RWPE1 (cell line): Measurements from ENCODE around the gene MYCBP2.
"Not testable (repeated sequence)": the region's sequence is repeated elsewhere in the genome, so short reads cannot be mapped to it uniquely, and the experiment has no call there.

ENCODE experiments used
- CTCF ChIA-PET: fragments of 350-600 bp; sonication (Branson Sonifier 250); formaldehyde crosslinking; extraction: SDS; loops from one replicate; lab custom pipeline; 2021; lab: Yijun Ruan, JAX
- POLR2A ChIA-PET: fragments of 400-600 bp; formaldehyde crosslinking; extraction: SDS; loops from one replicate; lab custom pipeline; 2020; ENCODE audit warnings: antibody characterized with exemption; ENCODE audit not compliant: low non-redundant PET; lab: Yijun Ruan, JAX
- DNase-seq: peaks from one replicate; pipeline ENCODE4 v3.0.0; 2012; ENCODE audit warnings: low spot score
- H3K27ac ChIP-seq: fragments of 450-650 bp; 2 replicates; pipeline ENCODE4 v1.5.1; 2017
- TF ChIP-seq, protein P1 (sequence below): fragments of 450-650 bp; conservative IDR thresholded peaks from 2 replicates; pipeline ENCODE4 v1.5.1; 2017; ENCODE audit warnings: low read depth, mild to moderate bottlenecking

Gene MYCBP2

DNA sequence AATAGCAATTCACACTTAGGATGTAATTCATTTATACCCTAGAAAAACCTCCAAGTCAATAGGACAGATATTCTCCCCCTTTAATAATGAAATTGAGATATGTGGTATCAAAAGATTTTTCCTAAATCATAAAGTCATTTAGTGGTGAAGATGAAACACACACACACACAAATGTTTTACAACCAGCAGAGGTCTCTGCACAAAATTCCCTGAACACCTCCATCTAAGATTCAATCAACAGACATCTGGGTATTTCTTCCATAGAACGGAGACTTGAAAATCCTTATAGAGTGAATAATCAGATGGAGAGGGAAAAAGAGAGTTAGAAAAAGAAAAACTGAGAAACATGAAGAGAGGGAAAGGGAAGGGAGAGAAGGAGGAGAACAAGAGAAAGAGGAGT lies 52.8 kb downstream of the MYCBP2 start:
- TF ChIP-seq, protein P1, sequence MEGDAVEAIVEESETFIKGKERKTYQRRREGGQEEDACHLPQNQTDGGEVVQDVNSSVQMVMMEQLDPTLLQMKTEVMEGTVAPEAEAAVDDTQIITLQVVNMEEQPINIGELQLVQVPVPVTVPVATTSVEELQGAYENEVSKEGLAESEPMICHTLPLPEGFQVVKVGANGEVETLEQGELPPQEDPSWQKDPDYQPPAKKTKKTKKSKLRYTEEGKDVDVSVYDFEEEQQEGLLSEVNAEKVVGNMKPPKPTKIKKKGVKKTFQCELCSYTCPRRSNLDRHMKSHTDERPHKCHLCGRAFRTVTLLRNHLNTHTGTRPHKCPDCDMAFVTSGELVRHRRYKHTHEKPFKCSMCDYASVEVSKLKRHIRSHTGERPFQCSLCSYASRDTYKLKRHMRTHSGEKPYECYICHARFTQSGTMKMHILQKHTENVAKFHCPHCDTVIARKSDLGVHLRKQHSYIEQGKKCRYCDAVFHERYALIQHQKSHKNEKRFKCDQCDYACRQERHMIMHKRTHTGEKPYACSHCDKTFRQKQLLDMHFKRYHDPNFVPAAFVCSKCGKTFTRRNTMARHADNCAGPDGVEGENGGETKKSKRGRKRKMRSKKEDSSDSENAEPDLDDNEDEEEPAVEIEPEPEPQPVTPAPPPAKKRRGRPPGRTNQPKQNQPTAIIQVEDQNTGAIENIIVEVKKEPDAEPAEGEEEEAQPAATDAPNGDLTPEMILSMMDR: no peak
- ChIA-PET POLR2A (no interaction called here), CTCF (interaction anchor here (1.8 kb wide), 1 partner anchor 204 kb away, joined by 5 read pairs; no protein-coding TSS in a partner anchor)
- no peak for DNase-seq
- H3K27ac ChIP-seq: no peak overlapping the region

DNA sequence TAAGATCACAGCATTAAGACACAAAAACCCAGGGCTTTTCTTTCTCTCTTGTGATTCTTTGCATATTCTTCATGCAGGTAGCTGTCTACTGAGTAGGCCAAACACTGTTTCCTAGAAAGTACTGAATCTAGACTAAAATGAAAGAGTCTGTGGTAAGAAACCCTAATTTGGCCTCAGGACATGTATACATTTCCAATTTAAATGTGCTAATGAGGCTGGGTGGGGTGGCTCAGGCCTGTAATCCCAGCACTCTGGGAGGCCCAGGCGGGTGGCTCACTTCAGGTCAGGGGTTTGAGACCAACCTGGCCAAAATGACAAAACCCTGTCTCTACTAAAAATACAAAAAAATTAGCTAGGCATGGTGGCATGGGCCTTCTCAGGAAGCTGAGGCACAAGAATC lies 57.8 kb downstream of the MYCBP2 start:
- no peak for DNase-seq
- CTCF ChIA-PET: no interaction called here
- TF ChIP-seq, protein P1: no peak
- no peak overlapping the region for H3K27ac ChIP-seq
- POLR2A ChIA-PET: interaction anchor here (0.7 kb wide), 1 partner anchor 60 kb away, joined by 4 read pairs; no protein-coding TSS in a partner anchor

DNA sequence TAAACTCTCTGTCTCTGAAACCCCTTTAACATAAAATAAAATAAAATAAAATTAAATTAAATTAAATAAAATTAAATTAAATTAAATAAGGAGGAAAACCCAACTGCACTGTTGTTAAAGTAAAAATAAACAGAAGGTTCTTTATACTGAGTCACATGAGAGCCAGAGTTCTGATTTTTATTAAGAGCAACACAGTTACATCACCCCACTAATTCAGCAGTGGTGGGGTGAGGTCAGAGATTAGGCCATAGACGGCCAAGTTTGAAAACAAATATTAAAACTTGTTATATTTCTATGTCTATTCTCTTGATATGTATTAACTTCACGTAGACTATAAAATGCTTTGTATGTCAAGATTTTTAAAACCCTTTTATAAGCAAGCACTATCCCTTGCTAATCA lies 59.5 kb downstream of the MYCBP2 start:
- ChIA-PET CTCF (no interaction called here), POLR2A (no interaction called here)
- no peak for DNase-seq
- H3K27ac ChIP-seq: no peak overlapping the region
- TF ChIP-seq, protein P1: no peak

DNA sequence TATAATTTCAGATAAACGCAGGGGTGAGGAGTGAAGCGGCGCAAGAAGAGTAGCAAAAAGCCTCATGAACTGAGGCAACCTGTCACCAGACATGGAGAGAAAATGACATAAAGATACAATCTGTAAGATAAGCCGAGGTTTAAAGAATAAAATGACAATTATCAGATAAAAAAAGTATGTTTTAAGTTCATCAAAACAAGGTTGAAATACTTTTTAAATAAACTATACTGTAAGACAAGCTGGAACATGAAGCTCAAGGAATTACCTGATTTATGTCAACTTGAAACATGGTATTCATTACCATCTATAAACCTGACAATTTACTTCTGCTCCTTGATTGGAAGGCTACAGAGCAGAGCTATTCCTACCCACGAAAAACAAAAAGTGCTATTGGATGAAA lies 61.6 kb downstream of the MYCBP2 start:
- POLR2A ChIA-PET: no interaction called here
- no peak overlapping the region for H3K27ac ChIP-seq
- TF ChIP-seq, protein P1: no peak
- no peak for DNase-seq
- CTCF ChIA-PET: interaction anchor here (0.7 kb wide), 1 partner anchor 39 kb away, joined by 3 read pairs; no protein-coding TSS in a partner anchor

DNA sequence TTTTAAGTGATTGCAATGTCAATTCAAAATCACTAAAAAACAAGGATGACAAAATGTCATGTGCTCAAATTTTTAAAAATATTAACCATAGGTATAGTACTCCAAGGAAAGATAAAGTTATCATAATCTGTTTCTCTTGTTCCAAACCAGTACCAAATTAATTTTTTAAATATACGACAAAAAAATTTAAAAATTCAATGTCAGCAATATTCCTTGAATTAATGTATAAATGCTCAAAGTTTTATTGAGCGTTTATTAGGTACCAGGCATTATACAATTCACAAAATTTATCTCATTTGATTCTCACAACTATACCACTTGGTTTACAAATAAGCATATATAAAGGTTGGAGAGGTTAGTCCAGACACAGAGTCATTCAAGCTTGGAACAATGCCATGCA lies 64.7 kb downstream of the MYCBP2 start:
- POLR2A ChIA-PET: no interaction called here
- TF ChIP-seq, protein P1: no peak
- H3K27ac ChIP-seq: no peak overlapping the region
- DNase-seq: no peak
- CTCF ChIA-PET: no interaction called here

DNA sequence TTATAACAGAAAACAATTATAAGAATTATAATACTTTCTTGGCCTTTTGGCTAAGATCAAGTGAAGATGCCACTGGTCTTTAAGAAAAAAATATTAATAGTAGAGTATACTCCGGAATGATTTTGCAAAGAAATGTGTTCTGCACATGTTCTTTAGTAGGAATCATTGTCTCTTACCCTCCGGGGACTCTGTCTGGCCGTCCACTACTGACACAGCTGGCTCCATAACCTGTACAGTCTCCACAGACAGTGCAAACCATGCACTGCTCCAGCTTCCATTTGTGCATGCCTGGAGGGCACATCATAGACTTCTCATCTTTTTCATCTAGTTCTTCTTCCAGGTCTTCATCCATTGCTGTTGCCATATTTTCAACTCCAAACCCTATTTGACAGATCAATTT lies 75.9 kb downstream of the MYCBP2 start:
- TF ChIP-seq, protein P1: no peak
- CTCF ChIA-PET: no interaction called here
- no peak overlapping the region for H3K27ac ChIP-seq
- POLR2A ChIA-PET: no interaction called here
- DNase-seq: no peak

DNA sequence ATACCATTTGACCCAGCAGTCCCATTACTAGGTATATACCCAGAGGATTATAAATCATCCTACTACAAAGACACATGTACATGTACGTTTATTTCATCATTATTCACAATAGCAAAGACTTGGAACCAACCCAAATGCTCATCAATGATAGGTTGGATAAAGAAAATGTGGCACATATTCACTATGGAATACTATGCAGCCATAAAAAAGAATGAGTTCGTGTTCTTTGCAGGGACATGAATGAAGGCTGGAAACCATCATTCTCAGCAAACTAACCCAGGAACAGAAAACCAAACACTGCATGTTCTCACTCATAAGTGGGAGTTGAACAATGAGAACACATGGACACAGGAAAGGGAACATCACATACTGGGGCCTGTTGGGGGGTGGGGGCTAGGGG lies 81.7 kb downstream of the MYCBP2 start:
- DNase-seq, CTCF ChIA-PET, H3K27ac ChIP-seq, POLR2A ChIA-PET: not testable (repeated sequence)
